Left lung (tissue), 10 donors: ENCODE results near the gene CIP2A. TPM values are rescaled to one million over a fixed set of nuclear protein-coding genes. Genes with fewer than 3 reads are reported as not detected.

ENCODE experiments used
- ATAC-seq: fragments of 200-7000 bp; cut with Tn5 transposase; one replicate; pipeline ENCODE4 v1.9.1; 2020; ENCODE audit warnings: moderate library complexity
- DNase-seq, 4 donors: peaks; one replicate each; pipeline ENCODE4 v3.0.0-alpha.2; 2013 to 2020
- H3K27ac ChIP-seq, 2 donors: fragments of 200-600 bp; sonication (generic) in 1 of 2; one replicate each; pipeline versions ENCODE4 v1.5.0 to v1.8.0; 2020 to 2021
- H3K27me3 ChIP-seq, 2 donors: fragments of 200-600 bp; sonication (generic) in 1 of 2; one replicate each; pipeline versions ENCODE4 v1.5.0 to v1.8.0; 2020 to 2021
- H3K36me3 ChIP-seq, 2 donors: fragments of 200-600 bp; sonication (generic) in 1 of 2; one replicate each; pipeline versions ENCODE4 v1.5.0 to v1.8.0; 2020 to 2021
- H3K4me1 ChIP-seq, 2 donors: fragments of 200-600 bp; one replicate each; pipeline ENCODE4 v1.8.0; 2021
- H3K4me3 ChIP-seq, 2 donors: fragments of 200-600 bp; sonication (generic) in 1 of 2; one replicate each; pipeline versions ENCODE4 v1.5.0 to v1.8.0; 2020 to 2021; ENCODE audit warnings: mild to moderate bottlenecking in 1 of 2
- H3K9me3 ChIP-seq, 2 donors: fragments of 200-600 bp; sonication (generic) in 1 of 2; one replicate each; pipeline versions ENCODE4 v1.5.0 to v1.8.0; 2020 to 2021
- intact Hi-C, 2 donors: fragments of 100-400 bp; cut with DNase I; formaldehyde crosslinking; loops; one replicate each; pipeline versions ENCODE4 v1.11.2 to v1.14.2; 2022
- polyA plus RNA-seq, 6 donors: library from polyadenylated mRNA; unstranded; fragments of 120-200 nt; gene quantifications; one replicate each; pipeline ENCODE4 v1.2.1, GENCODE V29; 2013; ENCODE audit not compliant: insufficient read length in 6 of 6
- total RNA-seq, 2 donors: library from RNA; stranded (reverse); fragmentation: NEBNext Ultra II Directional; extraction: Animal tissue kit (Norgen Biotek cat#: 25700); gene quantifications; one replicate each; pipeline ENCODE4 v1.2.1, GENCODE V29; 2021
- TF ChIP-seq, protein P1 (sequence below), 2 donors: fragments of 200-600 bp; sonication (generic) in 1 of 2; IDR thresholded peaks; one replicate each; pipeline versions ENCODE4 v1.5.0 to v1.8.0; 2021; ENCODE audit warnings: antibody characterized with exemption in 2 of 2
- donor health status: DM: no; HTN: yes; CAD: no.
- donor health status: DM: no; HTN: no; CAD: no.

The CIP2A gene
- total and polyA plus RNA-seq, 8 donors, result 3.8 to 26.1 (median 17.6) TPM

DNA sequence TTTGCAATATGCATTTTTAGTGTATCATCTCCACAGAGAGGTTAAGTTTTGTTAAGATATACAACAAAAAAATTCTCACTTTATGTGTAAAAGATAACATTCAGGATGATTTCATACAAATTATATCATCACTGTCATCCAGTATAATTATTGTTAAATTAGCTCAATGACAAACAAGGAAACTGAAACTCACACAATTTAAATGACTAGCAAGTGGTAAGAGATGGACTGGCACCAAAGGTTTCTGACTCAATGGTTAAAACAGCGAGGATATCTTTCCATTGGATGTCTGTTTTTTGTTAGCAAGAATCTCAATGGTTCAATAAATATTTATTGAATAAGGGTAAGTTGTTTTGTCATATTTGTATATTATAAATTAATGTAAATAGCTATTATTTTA, 22.6 kb downstream of the CIP2A start:
- intact Hi-C loops, result no loop called here

DNA sequence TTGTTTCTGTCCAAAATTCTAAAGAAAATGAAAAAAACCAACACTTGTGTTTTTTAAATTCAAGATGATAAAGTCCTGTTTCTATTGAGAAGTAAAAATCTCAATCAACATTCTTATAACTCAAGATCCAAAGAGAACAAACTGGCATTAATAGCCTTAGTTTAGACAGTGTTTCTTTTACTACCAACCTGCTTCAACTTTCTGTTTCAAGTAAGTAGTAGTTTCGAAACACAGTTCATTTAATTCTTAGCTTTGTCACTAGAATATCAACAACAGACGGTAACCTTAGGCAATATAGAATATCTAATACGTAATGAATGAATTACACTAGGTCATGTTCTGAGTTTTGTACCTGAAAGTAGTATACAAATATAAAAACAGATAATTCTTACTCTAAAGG, 23.7 kb downstream of the CIP2A start:
- intact Hi-C loops, result no loop called here
- no peaks in the 10 kb centered on the region for H3K27me3 ChIP-seq
- no peaks in the 10 kb centered on the region for H3K36me3 ChIP-seq
- no peaks in the 10 kb centered on the region for H3K4me1 ChIP-seq
- no peak overlapping the region for H3K27ac ChIP-seq
- H3K9me3 ChIP-seq, result no peaks in the 10 kb centered on the region
- no peak overlapping the region for H3K4me3 ChIP-seq
- DNase-seq, result no peak
- ATAC-seq, result no peak
- TF ChIP-seq, protein P1, sequence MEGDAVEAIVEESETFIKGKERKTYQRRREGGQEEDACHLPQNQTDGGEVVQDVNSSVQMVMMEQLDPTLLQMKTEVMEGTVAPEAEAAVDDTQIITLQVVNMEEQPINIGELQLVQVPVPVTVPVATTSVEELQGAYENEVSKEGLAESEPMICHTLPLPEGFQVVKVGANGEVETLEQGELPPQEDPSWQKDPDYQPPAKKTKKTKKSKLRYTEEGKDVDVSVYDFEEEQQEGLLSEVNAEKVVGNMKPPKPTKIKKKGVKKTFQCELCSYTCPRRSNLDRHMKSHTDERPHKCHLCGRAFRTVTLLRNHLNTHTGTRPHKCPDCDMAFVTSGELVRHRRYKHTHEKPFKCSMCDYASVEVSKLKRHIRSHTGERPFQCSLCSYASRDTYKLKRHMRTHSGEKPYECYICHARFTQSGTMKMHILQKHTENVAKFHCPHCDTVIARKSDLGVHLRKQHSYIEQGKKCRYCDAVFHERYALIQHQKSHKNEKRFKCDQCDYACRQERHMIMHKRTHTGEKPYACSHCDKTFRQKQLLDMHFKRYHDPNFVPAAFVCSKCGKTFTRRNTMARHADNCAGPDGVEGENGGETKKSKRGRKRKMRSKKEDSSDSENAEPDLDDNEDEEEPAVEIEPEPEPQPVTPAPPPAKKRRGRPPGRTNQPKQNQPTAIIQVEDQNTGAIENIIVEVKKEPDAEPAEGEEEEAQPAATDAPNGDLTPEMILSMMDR (IDR thresholded peaks at IDR 0.05), result no peak

More for the DNA sequence above, 22.6 kb downstream of the CIP2A start:
- no peak for DNase-seq
- H3K27me3 ChIP-seq, result no peaks in the 10 kb centered on the region
- no peaks in the 10 kb centered on the region for H3K4me1 ChIP-seq
- no peak overlapping the region for H3K27ac ChIP-seq
- TF ChIP-seq, protein P1 (IDR thresholded peaks at IDR 0.05), result no peak
- no peak for ATAC-seq
- no peaks in the 10 kb centered on the region for H3K9me3 ChIP-seq
- H3K4me3 ChIP-seq, result no peak overlapping the region
- H3K36me3 ChIP-seq, result no peaks in the 10 kb centered on the region

DNA sequence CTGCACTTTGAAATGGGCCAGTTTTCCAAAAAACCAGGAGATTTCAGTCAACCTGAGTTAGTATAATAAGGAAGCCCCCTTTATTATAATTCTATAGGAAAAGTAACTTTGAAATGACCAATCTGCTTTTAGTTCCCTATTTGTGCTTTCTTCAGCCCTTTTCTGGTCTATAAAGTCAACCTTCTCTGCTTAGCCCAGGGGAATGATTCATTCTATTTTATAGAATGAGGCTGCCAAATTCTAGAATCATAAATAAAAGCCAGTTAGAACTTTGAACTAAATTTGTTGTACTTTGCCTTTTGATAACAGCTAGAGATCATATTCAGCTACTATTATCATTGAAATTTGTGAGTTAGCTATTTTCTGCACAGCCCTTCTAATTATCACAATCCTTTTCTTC, 24.7 kb downstream of the CIP2A start:
- TF ChIP-seq, protein P1 (IDR thresholded peaks at IDR 0.05), result no peak
- DNase-seq, result no peak
- intact Hi-C loops, result no loop called here
- ATAC-seq, result no peak
- Histone ChIP-seq H3K9me3 (no peaks in the 10 kb centered on the region), H3K27ac (no peak overlapping the region), H3K4me1 (no peaks in the 10 kb centered on the region), H3K36me3 (peaks cover 0 to 9% of the 10 kb centered on the region in 2 donors), H3K4me3 (no peak overlapping the region), H3K27me3 (no peaks in the 10 kb centered on the region)

DNA sequence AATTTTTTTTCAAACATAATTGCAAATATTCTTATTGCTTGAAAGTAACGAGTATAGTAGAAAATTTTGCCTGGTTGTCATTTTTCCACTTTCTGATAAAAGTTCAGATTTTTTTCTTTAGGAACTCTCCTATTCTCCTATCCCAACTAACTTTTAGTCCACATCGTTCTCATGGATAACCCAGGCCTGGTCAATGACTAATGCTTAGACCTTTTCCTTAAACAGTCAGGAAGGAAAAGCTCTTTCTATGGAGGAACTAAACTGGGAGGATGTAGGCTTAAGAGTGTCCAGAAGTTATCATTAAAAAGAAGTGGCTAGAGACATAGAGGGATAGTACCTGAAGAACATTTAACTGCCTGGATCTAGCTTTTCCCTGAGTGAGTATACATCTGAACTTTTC, 26.7 kb downstream of the CIP2A start:
- Histone ChIP-seq H3K4me1 (no peaks in the 10 kb centered on the region), H3K4me3 (no peak overlapping the region), H3K27ac (no peak overlapping the region), H3K9me3 (no peaks in the 10 kb centered on the region), H3K27me3 (no peaks in the 10 kb centered on the region), H3K36me3 (peaks cover 0 to 9% of the 10 kb centered on the region in 2 donors)
- intact Hi-C loops, result no loop called here
- TF ChIP-seq, protein P1 (IDR thresholded peaks at IDR 0.05), result no peak
- ATAC-seq (no peak), DNase-seq (no peak)

DNA sequence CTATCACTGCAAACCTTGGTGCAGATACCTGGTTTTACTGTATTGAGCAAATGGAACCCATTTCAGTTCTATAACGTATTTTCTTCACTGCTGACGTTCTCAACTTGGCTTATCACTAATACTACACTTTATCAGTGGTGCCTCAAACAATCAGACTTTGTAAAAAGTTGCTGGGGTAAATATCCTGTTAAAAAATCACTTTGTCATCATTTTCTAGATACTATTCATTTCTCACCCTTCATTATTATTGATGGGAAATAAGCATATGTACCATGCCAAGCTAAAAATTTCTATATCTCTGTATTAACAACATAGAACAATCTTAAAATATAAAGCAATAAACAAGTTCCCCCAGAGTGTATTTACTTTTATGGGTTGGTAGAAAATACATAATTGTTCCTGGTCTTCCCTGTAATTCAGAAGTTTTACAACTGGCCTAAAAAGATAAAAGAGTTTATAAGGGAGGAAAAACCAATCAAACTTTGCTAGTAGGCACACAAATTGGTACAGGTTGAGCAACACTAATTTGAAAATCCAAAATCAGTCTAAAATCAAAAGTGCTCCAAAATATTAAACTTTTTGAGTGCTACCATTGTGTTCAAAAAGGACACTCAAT, 33.2 kb downstream of the CIP2A start:
- no peak overlapping the region for H3K27ac ChIP-seq
- peaks cover 0 to 9% of the 10 kb centered on the region in 2 donors for H3K36me3 ChIP-seq
- no peaks in the 10 kb centered on the region for H3K9me3 ChIP-seq
- no peaks in the 10 kb centered on the region for H3K27me3 ChIP-seq
- intact Hi-C loops, result no loop called here
- TF ChIP-seq, protein P1 (IDR thresholded peaks at IDR 0.05), result no peak
- DNase-seq (no peak), ATAC-seq (no peak)
- no peak overlapping the region for H3K4me3 ChIP-seq
- no peaks in the 10 kb centered on the region for H3K4me1 ChIP-seq
